D341Med (cell line): ENCODE results near the gene NUP153.
"Not testable (repeated sequence)": the region's sequence is repeated elsewhere in the genome, so short reads cannot be mapped to it uniquely, and the experiment has no call there.

Experiments
- DNase-seq: peaks from one replicate; pipeline ENCODE4 v3.0.0; 2012; ENCODE audit warnings: low spot score

NUP153 gene

DNA sequence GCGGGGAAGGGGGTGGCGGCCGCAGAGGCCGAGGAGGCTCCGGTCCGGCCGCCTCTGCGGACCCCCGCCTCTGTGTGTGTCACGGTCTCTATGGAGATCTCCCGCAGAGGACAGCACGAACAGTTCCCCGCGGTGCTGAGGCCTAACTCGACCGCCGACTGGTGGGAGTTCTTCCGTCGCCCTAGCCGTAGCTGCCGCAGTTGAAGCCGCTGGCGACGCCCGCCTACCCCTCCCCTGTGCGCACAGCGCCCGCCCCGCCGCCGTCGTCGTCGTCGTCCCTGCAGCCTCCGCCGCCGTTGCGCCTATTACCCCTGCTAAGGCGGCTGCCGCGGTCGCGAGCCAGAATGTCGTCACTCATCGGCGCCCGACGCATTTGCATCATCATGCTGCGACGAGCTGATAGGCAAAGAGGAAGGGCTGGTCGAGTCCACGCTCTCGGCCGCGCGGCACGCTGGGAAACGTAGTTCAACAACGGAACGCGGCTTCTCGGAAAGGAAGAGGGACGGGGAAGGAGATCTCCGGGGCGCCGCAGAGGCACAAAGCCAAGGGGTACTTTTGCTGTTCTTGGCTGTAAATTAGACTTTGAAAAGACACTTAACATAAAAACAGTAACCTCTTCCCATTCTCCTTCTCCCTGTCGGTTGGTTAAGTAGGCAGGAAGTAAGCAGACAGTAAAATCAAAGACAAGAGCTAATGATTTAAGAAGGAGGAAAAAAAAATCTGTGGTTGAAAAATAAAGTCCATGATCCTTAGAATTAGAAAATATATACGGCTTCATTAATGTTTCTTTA, at the start of gene NUP153:
Gene NUP153, minus strand, starts transcription at position 346 of the 791 bp plus-strand sequence. CDS start 538 bp downstream, outside the sequence.
- DNase-seq: peak; percentile 97

- no peak for DNase-seq
These were observed 47.5 kb upstream of the NUP153 start for GRCh38 chr6:17754254-17754653.

DNA sequence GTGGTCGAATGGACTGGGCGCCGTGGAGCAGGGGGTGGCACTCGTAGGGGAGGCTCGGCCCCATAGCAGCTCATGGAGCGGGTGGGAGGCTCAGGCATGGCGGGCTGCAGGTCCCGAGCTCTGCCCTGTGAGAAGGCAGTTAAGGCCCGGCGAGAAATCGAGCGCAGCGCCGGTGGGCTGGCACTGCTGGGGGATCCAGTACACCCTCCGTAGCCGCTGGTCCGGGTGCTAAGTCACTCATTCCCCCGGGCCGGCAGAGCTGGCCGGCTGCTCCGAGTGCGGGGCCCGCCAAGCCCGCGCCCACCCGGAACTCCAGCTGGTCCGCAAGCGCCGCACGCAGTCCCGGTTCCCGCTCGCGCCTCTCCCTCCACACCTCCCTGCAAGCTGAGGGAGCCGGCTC, 38.6 kb upstream of the NUP153 start:
- not testable (repeated sequence) for DNase-seq

DNA sequence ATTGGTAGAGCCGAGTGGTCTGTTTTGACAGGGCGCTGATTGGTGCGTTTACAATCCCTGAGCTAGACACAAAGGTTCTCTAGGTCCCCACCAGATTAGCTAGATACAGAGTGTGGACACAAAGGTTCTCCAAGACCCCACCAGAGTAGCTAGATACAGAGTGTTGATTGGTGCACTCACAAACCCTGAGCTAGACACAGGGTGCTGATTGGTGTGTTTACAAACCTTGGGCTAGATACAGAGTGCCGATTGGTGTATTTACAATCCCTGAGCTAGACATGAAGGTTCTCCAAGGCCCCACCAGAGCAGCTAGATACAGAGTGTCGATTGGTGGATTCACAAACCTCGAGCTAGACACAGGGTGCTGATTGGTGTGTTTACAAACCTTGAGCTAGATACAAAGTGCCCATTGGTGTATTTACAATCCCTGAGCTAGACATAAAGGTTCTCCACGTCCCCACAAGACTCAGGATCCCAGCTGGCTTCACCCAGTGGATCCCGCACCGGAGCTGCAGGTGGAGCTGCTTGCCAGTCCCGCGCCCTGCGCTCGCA, 38.1 kb upstream of the NUP153 start:
- DNase-seq: not testable (repeated sequence)

DNA sequence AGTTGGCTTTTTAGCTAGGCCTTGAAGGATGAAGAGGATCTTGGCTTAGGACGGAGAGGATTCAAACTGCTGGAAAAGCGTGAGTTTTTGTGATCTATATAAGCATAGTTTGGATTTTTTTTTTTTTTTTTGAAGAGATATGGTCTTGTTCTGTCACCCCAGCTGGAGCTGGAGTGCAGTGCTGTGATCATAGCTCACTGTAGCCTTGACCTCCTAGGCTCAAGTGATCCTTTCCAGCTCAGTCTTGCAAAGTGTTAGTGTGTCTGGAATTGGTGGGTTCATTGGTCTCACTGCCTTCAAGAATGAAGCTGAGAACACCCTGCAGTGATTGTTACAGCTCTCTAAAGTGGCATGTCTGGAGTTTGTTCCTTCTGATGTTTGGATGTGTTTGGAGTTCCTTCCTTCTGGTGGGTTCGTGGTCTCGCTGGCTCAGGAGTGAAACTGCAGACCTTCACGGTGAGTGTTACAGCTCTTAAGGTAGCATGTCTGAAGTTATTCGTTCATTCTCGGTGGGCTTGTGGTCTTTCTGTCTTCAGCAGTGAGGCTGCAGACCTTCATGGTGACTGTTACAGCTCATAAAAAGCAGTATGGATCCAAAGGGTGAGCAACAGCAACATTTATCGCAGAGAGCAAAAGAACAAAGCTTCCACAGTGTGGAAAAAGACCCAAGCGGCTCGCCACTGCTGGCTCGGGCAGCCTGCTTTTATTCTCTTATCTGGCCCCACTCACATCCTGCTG, 37.5 kb upstream of the NUP153 start:
- DNase-seq: no peak

- no peak for DNase-seq
These were observed 34.8 kb upstream of the NUP153 start for GRCh38 chr6:17741507-17741906.

DNA sequence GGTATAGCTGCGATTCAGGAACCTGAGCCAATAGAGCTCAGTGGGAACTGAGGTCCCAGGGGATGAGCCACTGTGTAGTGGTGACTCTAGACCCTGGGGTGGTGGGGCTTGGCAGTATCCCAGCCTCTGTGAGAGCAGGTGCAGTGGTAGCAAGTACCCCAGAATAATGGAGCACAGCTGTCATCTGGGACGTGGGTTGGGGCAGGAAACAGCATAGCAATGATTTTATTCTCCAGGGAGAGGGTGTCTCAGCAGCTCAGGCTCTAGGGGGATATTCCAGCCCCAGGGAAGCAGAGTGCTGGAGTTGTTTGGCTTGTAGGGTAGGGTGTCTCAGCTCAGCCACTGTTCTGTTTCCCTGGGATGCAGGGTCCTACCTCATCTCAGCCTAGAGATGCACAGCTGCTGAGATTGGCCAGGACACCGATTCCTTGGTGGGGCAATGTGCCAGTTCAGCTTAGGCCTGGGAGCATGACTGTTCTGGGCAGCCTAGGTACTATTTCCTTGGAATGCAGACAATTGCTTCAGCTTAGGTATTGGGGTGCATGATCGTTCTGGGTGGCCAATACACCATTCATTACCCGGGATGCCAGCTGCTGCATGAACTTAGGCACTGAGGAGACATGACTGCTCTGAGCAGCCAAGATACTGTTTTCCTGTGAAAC, 34.0 kb upstream of the NUP153 start:
- DNase-seq: peak; percentile 54

- DNase-seq: no peak
These were observed 31.1 kb upstream of the NUP153 start for GRCh38 chr6:17737704-17738252.

DNA sequence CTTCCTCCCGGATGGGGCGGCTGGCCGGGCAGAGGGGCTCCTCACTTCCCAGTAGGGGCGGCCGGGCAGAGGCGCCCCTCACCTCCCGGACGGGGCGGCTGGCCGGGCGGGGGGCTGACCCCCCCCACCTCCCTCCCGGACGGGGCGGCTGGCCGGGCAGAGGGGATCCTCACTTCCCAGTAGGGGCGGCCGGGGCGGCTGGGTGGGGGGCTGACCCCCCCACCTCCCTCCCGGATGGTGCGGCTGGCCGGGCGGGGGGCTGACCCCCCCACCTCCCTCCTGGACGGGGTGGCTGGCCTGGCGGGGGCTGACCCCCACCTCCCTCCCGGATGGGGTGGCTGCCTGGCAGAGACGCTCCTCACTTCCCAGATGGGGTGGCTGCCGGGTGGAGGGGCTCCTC, 28.6 kb upstream of the NUP153 start:
- not testable (repeated sequence) for DNase-seq

GRCh38 chr6:17730078-17730704, 23.5 kb upstream of the NUP153 start:
- DNase-seq: no peak

DNA sequence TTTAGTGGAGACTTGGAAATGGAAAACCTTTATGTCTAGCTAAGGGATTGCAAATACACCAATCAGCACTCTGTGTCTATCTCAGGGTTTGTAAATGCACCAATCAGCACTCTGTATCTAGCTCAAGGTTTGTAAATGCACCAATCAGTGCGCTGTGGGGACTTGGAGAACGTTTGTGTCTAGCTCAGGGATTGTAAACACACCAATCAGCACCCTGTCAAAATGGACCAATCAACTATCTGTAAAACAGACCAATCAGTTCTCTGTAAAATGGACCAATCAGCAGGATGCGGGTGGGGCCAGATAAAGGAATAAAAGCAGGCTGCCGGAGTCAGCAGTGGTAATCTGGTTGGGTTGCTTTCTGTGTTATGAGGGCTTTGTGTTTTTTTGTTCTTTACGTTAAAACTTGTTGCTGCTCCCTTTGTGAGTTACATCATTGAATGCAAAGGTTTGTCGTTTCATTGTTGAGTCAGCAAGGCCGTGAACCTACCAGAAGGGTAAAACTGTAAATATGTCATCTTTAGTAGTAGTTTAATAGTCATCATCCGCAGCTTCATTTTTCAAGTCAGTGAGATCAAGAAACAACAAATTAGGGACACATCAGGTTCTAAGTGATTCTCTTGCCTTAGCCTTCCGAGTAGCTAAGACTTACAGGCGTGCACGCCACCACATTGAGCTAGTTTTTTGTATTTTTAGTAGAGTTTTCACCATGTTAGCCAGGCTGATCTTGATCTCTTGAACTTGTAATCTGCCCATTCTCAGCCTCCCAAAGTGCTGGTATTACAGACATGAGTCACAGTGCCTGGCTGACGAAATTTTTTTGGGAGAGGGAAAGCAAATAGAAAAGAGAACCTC, 22.7 kb upstream of the NUP153 start:
- no peak for DNase-seq

DNA sequence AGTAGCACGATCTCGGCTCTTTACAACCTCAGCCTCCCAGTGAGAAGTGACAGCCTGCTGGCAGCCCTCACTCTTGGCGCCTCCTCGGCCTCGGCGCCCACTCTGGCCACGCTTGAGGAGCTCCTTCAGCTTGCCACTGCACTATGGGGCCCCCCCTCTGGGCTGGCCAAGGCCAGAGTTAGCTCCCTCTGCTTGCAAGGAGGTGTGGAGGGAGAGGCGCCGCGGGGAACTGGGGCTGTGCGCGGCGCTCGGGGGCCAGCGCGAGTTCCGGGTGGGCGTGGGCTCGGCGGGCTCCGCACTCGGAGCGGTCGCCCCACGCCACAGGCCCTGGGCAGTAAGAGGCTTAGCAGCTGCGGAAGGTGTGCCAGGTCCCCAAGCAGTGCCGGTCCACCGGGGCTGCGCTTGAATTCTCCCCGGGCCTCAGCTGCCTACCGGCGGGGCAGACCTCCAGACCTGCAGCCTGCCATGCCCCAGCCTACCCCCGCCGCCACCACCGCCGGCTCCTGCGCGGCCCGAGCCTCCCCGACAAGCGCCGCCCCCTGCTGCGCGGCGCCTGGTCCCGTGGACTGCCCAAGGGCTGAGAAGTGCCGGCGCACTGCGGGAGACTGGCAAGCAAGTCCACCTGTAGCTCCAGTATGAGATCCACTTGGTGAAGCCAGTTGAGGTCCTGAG, 22.0 kb upstream of the NUP153 start:
- DNase-seq: no peak

GRCh38 chr6:17725083-17725482, 18.4 kb upstream of the NUP153 start:
- DNase-seq: peak; percentile 78

DNA sequence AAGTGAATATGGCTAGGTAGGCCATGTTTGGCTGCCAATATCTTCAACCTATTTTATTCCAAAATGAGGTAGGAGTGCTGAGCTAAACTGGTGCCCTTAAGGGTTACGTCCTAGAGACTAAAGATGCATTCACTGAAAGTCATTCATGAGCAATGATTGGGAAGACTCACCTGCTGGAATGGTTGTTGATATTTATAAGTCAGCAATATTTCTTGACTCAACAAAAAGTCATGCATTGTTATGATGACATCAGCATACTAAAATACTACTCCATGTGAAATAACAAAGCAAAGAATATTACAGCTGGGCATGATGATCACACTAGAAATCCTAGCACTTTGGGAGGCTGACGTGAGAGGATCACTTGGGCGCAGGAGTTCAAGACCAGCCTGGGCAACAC, 17.6 kb upstream of the NUP153 start:
- no peak for DNase-seq

GRCh38 chr6:17721671-17722070, 14.9 kb upstream of the NUP153 start:
- DNase-seq: peak; percentile 64

DNA sequence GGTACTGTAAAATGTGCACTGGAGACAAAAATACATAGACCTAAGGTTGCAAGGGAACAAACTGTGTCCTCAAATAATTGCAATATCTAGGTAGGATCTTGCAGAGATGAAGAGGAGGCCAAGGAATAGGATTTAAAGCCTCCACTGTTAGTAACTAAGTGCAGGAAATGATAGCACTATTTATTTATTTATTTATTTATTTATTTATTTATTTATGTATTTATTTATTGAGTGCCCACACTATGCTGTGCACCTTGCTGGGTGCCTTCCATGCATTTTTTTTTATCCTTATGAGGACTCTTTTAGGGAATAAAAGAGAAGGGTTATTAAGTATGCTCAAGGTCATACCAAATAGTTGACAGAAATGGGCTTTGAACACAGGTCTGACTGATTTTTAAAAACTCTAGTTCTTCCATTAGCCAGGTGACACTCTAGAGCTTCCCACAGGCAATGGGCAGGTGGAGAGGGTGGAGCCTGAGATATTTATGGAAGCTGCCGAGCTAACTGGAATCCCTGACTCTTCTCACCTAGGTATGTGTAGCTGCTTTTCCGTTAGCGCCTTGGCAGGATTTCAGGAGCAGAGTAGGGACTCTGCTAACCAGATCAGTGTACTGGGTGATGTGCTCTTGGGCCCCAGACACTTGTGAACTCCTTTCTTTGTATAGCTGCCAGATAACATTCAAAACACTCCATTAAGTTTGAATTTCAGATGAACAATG, 12.8 kb upstream of the NUP153 start:
- DNase-seq: no peak

DNA sequence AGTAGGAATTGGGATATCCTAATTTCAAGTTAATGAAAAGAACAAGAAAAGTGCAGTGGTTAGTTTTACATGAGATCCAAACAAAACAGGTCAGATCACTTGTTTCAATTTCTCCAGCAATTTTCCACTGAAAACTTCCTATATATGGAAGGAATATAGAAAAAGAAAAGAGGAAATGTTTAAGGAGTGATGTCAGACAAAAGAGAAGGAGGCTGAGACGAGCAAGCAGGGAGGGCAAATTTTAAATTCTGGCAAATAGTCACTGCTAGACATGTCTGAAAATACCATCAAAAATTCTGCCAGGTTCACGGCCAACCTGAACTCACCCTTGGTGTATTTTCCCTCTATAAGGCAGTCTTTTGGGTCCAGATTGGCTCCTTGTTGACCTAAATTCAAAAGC, 9.5 kb upstream of the NUP153 start:
- DNase-seq: no peak

DNA sequence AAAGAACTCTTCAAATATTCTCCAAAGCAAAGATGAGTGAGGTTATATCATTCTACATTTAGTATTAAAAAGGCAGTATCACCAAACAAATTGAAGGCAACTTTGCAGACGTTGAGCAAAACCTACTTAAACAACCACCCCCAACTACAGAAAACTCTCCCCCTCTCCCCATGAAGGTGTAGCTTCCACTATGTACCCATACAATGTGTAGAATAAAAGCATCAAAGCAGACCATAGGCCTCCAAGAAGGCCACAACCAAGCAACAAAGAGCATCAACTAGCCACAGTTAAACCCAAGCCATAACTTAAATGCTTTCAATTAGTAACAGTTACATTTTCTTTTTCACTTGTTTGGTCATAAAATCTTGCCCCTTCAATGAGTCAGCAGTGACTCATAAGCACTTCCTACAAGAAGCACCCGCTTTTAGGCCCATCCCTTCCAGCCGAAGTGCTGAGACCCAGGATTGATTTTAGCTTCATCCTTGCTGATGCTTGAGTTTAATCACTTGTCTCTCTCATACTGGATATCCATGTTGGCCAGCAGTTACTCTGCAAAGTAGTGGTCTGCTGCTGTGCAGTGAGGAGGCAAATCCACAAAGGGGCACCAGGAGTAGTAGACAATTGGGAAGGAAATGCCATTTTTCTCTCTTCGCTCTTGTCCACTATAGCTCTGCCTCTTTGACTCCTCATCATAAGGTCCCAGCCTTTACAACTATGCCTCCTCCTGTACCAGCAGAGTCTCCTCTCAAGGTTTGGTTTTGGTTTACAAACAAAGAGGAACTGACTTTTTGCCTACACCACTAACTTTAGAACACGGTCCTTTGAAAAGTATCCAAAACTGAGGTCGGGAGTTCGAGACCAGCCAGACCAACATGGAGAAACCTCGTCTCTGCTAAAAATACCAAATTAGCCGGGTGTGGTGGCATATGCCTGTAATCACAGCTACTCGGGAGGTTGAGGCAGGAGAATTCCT, 8.4 kb upstream of the NUP153 start:
- DNase-seq: no peak
